IMR-90 (cell line): ENCODE data around the gene CACNA1G. TPM values are rescaled to one million over a fixed set of nuclear protein-coding genes. Genes with fewer than 3 reads are reported as not detected.

Experiments
- ATAC-seq: fragments of 200-7000 bp; cut with Tn5 transposase; 2 replicates; pipeline ENCODE4 v1.9.1; 2020; ENCODE audit warnings: low read depth, mild to moderate bottlenecking, moderate library complexity
- BruUV-seq: library from RNA; stranded (reverse); fragments of 400-500 nt; replicated peaks from 2 replicates; lab custom pipeline; 2021; lab: Mats Ljungman, UMichigan
- CTCF ChIA-PET: fragments of 300-600 bp; formaldehyde crosslinking; extraction: SDS; loops from one replicate; lab custom pipeline; 2021; ENCODE audit warnings: antibody characterized with exemption; lab: Yijun Ruan, JAX
- POLR2A ChIA-PET: fragments of 300-600 bp; sonication (Branson Sonifier 250); formaldehyde crosslinking; loops from one replicate; lab custom pipeline; 2022; ENCODE audit warnings: antibody characterized with exemption; ENCODE audit not compliant: unreplicated experiment; lab: Charles Lee
- DNase-seq: peaks from one replicate; pipeline ENCODE4 v3.0.0; 2013
- H2AFZ ChIP-seq: replicated peaks from 2 replicates; pipeline ENCODE3; 2013; ENCODE audit warnings: low read length, mild to moderate bottlenecking; ENCODE audit not compliant: poor library complexity
- H2AK5ac ChIP-seq: 2 replicates; pipeline ENCODE4 v1.6.1; 2013; ENCODE audit warnings: low read depth, low read length, inconsistent platforms
- H2AK9ac ChIP-seq: replicated peaks from 2 replicates; pipeline ENCODE3; 2013; ENCODE audit warnings: mild to moderate bottlenecking, low read depth, low read length, moderate library complexity; ENCODE audit not compliant: poor library complexity
- H2BK120ac ChIP-seq: 2 replicates; pipeline ENCODE4 v1.6.1; 2013; ENCODE audit warnings: low read depth, low read length, inconsistent platforms
- H2BK15ac ChIP-seq: 3 replicates; pipeline ENCODE4 v1.6.1; 2013; ENCODE audit warnings: low read depth, low read length, inconsistent platforms
- H2BK20ac ChIP-seq: 2 replicates; pipeline ENCODE4 v1.6.1; 2013; ENCODE audit warnings: low read depth, mild to moderate bottlenecking, inconsistent platforms, low read length, moderate library complexity
- H2BK5ac ChIP-seq: 2 replicates; pipeline ENCODE4 v1.6.1; 2013; ENCODE audit warnings: mild to moderate bottlenecking, low read depth, low read length, inconsistent platforms; ENCODE audit not compliant: poor library complexity, severe bottlenecking
- H3K14ac ChIP-seq: replicated peaks from 2 replicates; pipeline ENCODE4 v1.6.1; 2013; ENCODE audit warnings: low read depth, low read length, inconsistent platforms
- H3K18ac ChIP-seq: 2 replicates; pipeline ENCODE4 v1.6.1; 2013; ENCODE audit warnings: low read depth, low read length, control low read depth
- H3K23ac ChIP-seq: 2 replicates; pipeline ENCODE4 v1.6.1; 2013; ENCODE audit warnings: low read depth, low read length, inconsistent platforms
- H3K27ac ChIP-seq: 2 replicates; pipeline ENCODE4 v1.5.1; 2013; ENCODE audit warnings: mild to moderate bottlenecking, control low read depth, low read length; ENCODE audit not compliant: insufficient read depth
- H3K27me3 ChIP-seq: 2 replicates; pipeline ENCODE4 v1.6.1; 2013; ENCODE audit warnings: low read length; ENCODE audit not compliant: control insufficient read depth, insufficient read depth
- H3K36me3 ChIP-seq: 2 replicates; pipeline ENCODE4 v1.6.1; 2013; ENCODE audit warnings: low read length, mixed read lengths; ENCODE audit not compliant: control insufficient read depth, insufficient read depth
- H3K4ac ChIP-seq: 2 replicates; pipeline ENCODE4 v1.6.1; 2013; ENCODE audit warnings: low read depth, low read length, inconsistent platforms
- H3K4me1 ChIP-seq: 2 replicates; pipeline ENCODE4 v1.6.1; 2013; ENCODE audit warnings: low read length, mixed read lengths; ENCODE audit not compliant: control insufficient read depth, insufficient read depth
- H3K4me2 ChIP-seq: 2 replicates; pipeline ENCODE4 v1.6.1; 2013; ENCODE audit warnings: low read depth, mild to moderate bottlenecking, control low read depth, low read length, moderate library complexity
- H3K4me3 ChIP-seq: 2 replicates; pipeline ENCODE4 v1.5.1; 2013; ENCODE audit warnings: low read depth, mild to moderate bottlenecking, control low read depth, low read length, moderate library complexity; ENCODE audit not compliant: insufficient read depth
- H3K56ac ChIP-seq: 2 replicates; pipeline ENCODE4 v1.6.1; 2013; ENCODE audit warnings: low read length, inconsistent platforms; ENCODE audit not compliant: insufficient read depth; ENCODE audit errors: extremely low read depth
- H3K79me1 ChIP-seq, 2 experiments: 2 replicates each; pipeline ENCODE4 v1.6.1; 2013; ENCODE audit warnings: low read length in 2 of 2, inconsistent platforms in 1 of 2, low read depth in 1 of 2
- H3K9ac ChIP-seq: 2 replicates; pipeline ENCODE4 v1.6.1; 2013; ENCODE audit warnings: low read depth, low read length, control low read depth
- H3K9me1 ChIP-seq: 2 replicates; pipeline ENCODE4 v1.6.1; 2013; ENCODE audit warnings: low read length, inconsistent platforms; ENCODE audit not compliant: insufficient read depth
- H3K9me3 ChIP-seq: 2 replicates; pipeline ENCODE4 v1.6.1; 2013; ENCODE audit warnings: low read length; ENCODE audit not compliant: control insufficient read depth, insufficient read depth
- H4K20me1 ChIP-seq: 2 replicates; pipeline ENCODE4 v1.6.1; 2013; ENCODE audit warnings: low read length, inconsistent platforms; ENCODE audit not compliant: insufficient read depth
- H4K5ac ChIP-seq: 2 replicates; pipeline ENCODE4 v1.6.1; 2013; ENCODE audit warnings: mild to moderate bottlenecking, low read depth, low read length, control low read depth
- H4K8ac ChIP-seq, 2 experiments: 2 replicates each; pipeline ENCODE4 v1.6.1; 2013; ENCODE audit warnings: low read depth in 2 of 2, low read length in 2 of 2, control low read depth in 1 of 2, inconsistent platforms in 1 of 2
- H4K91ac ChIP-seq: 2 replicates; pipeline ENCODE4 v1.6.1; 2013; ENCODE audit warnings: low read depth, low read length, inconsistent platforms; ENCODE audit not compliant: insufficient read depth
- BHLHE40 ChIP-seq: fragments of 150-350 bp; IDR thresholded peaks from 2 replicates; pipeline ENCODE4 v1.6.1; 2016; ENCODE audit warnings: mild to moderate bottlenecking, low read depth, low read length
- CEBPB ChIP-seq: IDR thresholded peaks from 2 replicates; pipeline ENCODE4 v1.6.1; 2012; ENCODE audit warnings: low read depth, low read length, improper control_type of control experiment
- FOS ChIP-seq: fragments of 150-350 bp; IDR thresholded peaks from 2 replicates; pipeline ENCODE4 v1.6.1; 2016; ENCODE audit warnings: low read depth, low read length
- WGBS, 2 experiments: methylation state at CpG; one replicate each; pipeline versions ENCODE4 v1.1.5 to v1.1.7; 2013; ENCODE audit warnings: missing lambda C conversion rate in 2 of 2; ENCODE audit not compliant: insufficient read length in 1 of 2; ENCODE audit errors: extremely low coverage in 2 of 2; 5-methylcytosine and 5-hydroxymethylcytosine counted together
- dilution Hi-C: fragments of 300-500 bp; cut with HindIII; formaldehyde crosslinking; loops from one replicate; pipeline ENCODE4 v1.14.3; 2018; ENCODE audit warnings: low sequenced_read_pairs; ENCODE audit not compliant: unreplicated experiment
- in situ Hi-C: fragments of 300-500 bp; cut with MboI; formaldehyde crosslinking; loops from 3 replicates; pipeline ENCODE4 v1.14.3; 2019; ENCODE audit warnings: low sequenced_read_pairs, inconsistent platforms, mixed read lengths
- intact Hi-C: fragments of 100-400 bp; cut with micrococcal nuclease; formaldehyde crosslinking; loops from 2 replicates; pipeline ENCODE4 v1.10.0; 2022
- polyA plus RNA-seq, 3 experiments: library from polyadenylated mRNA; depleted of rRNA; stranded (reverse); fragments of >200 nt; gene quantifications; 2 replicates each; pipeline ENCODE4 v1.2.3, GENCODE V29; 2012; ENCODE audit warnings: low replicate concordance in 1 of 3
- total RNA-seq: library from RNA; depleted of rRNA; stranded (reverse); fragments of >200 nt; gene quantifications from 2 replicates; pipeline ENCODE4 v1.2.3, GENCODE V29; 2012

Gene CACNA1G
- total and polyA plus RNA-seq, 2 of the 4 experiments (the other 2 are of a cell fraction) = under 0.01 to 0.03 TPM

DNA sequence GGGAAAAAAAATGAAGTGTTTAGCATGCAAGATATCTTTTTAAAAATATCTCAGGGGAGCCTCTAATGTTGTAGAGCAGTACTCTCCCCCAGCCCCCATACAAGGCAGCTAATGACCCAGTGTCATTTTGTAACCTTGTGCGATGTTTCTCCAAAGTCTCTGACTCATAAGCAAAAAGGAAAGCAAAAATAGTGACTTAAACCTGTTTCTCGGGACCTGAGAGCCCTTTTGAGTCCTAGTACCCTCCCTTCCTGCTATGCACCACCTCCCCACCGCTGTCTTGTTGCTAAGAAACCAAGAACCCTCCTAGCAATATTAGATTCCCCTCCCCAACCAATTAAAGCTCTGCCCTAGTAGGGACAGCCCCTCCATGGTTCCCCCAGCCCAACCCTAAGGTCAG, 49.5 kb upstream of the CACNA1G start:
- Histone ChIP-seq H3K4me3 (no peak overlapping the region), H2AK5ac (no peak overlapping the region), H4K91ac (no peak overlapping the region), H3K18ac (no peak overlapping the region), H2AK9ac (no peak overlapping the region), H3K4ac (no peak overlapping the region), H3K27me3 (no peaks in the 10 kb centered on the region; the same call in 1 of the 2 replicates), H3K79me1 (peaks cover 0 to 3% of the 10 kb centered on the region in 2 experiments; a peak in 1 of 4 replicates), H3K27ac (no peak overlapping the region), H3K36me3 (no peaks in the 10 kb centered on the region), H3K9me3 (no peaks in the 10 kb centered on the region), H4K20me1 (no peaks in the 10 kb centered on the region), H2BK120ac (no peak overlapping the region), H2BK5ac (no peak overlapping the region), H3K4me2 (peak overlapping the region; percentile 58), H2AFZ (no peak overlapping the region), H3K9me1 (peaks cover 11% of the 10 kb centered on the region), H4K8ac (no peak overlapping the region), H3K56ac (no peak overlapping the region), H2BK20ac (no peak overlapping the region), H2BK15ac (no peak overlapping the region), H4K5ac (no peak overlapping the region), H3K4me1 (peaks cover 2% of the 10 kb centered on the region), H3K23ac (no peak overlapping the region), H3K9ac (no peak overlapping the region), H3K14ac (no peak overlapping the region)
- intact Hi-C loops = no loop called here
- dilution Hi-C loops = no loop called here
- DNase-seq (peak; percentile 50), ATAC-seq (peak; percentile 27; the same call in 1 of the 2 replicates)
- 25% methylated on average over 2 of the region's 3 CpGs; no CpG with 5 or more reads in 1 of the 2 experiments for WGBS, 2 experiments
- TF ChIP-seq BHLHE40 = no peak
- TF ChIP-seq CEBPB = 0 out of 2 replicates have a peak, but pooled peaks have one; percentile 6
- TF ChIP-seq FOS = peak; percentile 14; the same call in 1 of the 2 replicates
- no TSS peak for BruUV-seq
- ChIA-PET POLR2A (no interaction called here), CTCF (no interaction called here)
- in situ Hi-C loops = no loop called here
